H9 (cell line): ENCODE results near the gene NDUFS6. TPM values are rescaled to one million over a fixed set of nuclear protein-coding genes. Genes with fewer than 3 reads are reported as not detected.

Experiments used
- DNase-seq: peaks from one replicate; pipeline ENCODE4 v3.0.0-alpha.2; 2017
- H2AFZ ChIP-seq: one replicate; pipeline ENCODE4 v1.6.1; 2013; ENCODE audit warnings: mild to moderate bottlenecking, low read length, control low read depth, moderate library complexity
- H2AK5ac ChIP-seq: 2 replicates; pipeline ENCODE4 v1.6.1; 2013; ENCODE audit warnings: low read length, control low read depth, mixed read lengths; ENCODE audit not compliant: insufficient read length
- H2BK120ac ChIP-seq: one replicate; pipeline ENCODE4 v1.6.1; 2013; ENCODE audit warnings: low read depth, mild to moderate bottlenecking, low read length, control low read depth, inconsistent platforms; ENCODE audit not compliant: poor library complexity, severe bottlenecking
- H2BK12ac ChIP-seq: 2 replicates; pipeline ENCODE4 v1.6.1; 2013; ENCODE audit warnings: low read length, control low read depth, mixed read lengths, low read depth; ENCODE audit not compliant: insufficient read length
- H2BK15ac ChIP-seq: 2 replicates; pipeline ENCODE4 v1.6.1; 2013; ENCODE audit warnings: low read depth, low read length, control low read depth
- H2BK20ac ChIP-seq: one replicate; pipeline ENCODE4 v1.6.1; 2013; ENCODE audit warnings: low read depth, mild to moderate bottlenecking, low read length, control low read depth, inconsistent platforms; ENCODE audit not compliant: poor library complexity, severe bottlenecking
- H2BK5ac ChIP-seq: 2 replicates; pipeline ENCODE4 v1.6.1; 2013; ENCODE audit warnings: low read length, control low read depth, mixed read lengths; ENCODE audit not compliant: insufficient read length
- H3K14ac ChIP-seq: 2 replicates; pipeline ENCODE4 v1.6.1; 2013; ENCODE audit warnings: low read length, control low read depth; ENCODE audit not compliant: insufficient read depth
- H3K18ac ChIP-seq: 2 replicates; pipeline ENCODE4 v1.6.1; 2013; ENCODE audit warnings: low read depth, mild to moderate bottlenecking, mixed read lengths, low read length, control low read depth; ENCODE audit not compliant: insufficient read length
- H3K23ac ChIP-seq: 2 replicates; pipeline ENCODE4 v1.6.1; 2013; ENCODE audit warnings: low read length, control low read depth, mixed read lengths, low read depth; ENCODE audit not compliant: insufficient read length
- H3K23me2 ChIP-seq: 2 replicates; pipeline ENCODE4 v1.6.1; 2013; ENCODE audit warnings: low read depth, mild to moderate bottlenecking, mixed read lengths, low read length, control low read depth; ENCODE audit not compliant: insufficient read length, poor library complexity, severe bottlenecking
- H3K27ac ChIP-seq: 2 replicates; pipeline ENCODE4 v1.5.1; 2013; ENCODE audit warnings: low read length, control low read depth, mixed read lengths, low read depth; ENCODE audit not compliant: insufficient read length
- H3K27me3 ChIP-seq: 2 replicates; pipeline ENCODE4 v1.6.1; 2013; ENCODE audit warnings: low read length, control low read depth, inconsistent platforms; ENCODE audit not compliant: insufficient read depth
- H3K4ac ChIP-seq: 2 replicates; pipeline ENCODE4 v1.6.1; 2013; ENCODE audit warnings: low read depth, mild to moderate bottlenecking, control low read depth, inconsistent platforms, low read length, moderate library complexity
- H3K4me1 ChIP-seq: 2 replicates; pipeline ENCODE4 v1.6.1; 2013; ENCODE audit warnings: low read length, control low read depth, inconsistent platforms; ENCODE audit not compliant: insufficient read depth
- H3K4me2 ChIP-seq: 2 replicates; pipeline ENCODE4 v1.6.1; 2013; ENCODE audit warnings: low read length, control low read depth, mixed read lengths; ENCODE audit not compliant: insufficient read length, insufficient read depth
- H3K56ac ChIP-seq: 2 replicates; pipeline ENCODE4 v1.6.1; 2013; ENCODE audit warnings: low read depth, mild to moderate bottlenecking, mixed read lengths, low read length, control low read depth; ENCODE audit not compliant: insufficient read length
- H3K79me1 ChIP-seq: 2 replicates; pipeline ENCODE4 v1.6.1; 2013; ENCODE audit warnings: low read depth, mild to moderate bottlenecking, moderate library complexity, low read length, control low read depth, inconsistent platforms; ENCODE audit not compliant: insufficient read depth, poor library complexity, severe bottlenecking
- H3K79me2 ChIP-seq: 2 replicates; pipeline ENCODE4 v1.6.1; 2013; ENCODE audit warnings: low read length, control low read depth, inconsistent platforms; ENCODE audit not compliant: insufficient read depth
- H3K9ac ChIP-seq: 2 replicates; pipeline ENCODE4 v1.6.1; 2013; ENCODE audit warnings: low read length, control low read depth, mixed read lengths; ENCODE audit not compliant: insufficient read length; ENCODE audit errors: extremely low read depth
- H3K9me3 ChIP-seq: one replicate; pipeline ENCODE4 v1.6.1; 2013; ENCODE audit warnings: low read depth, low read length, inconsistent platforms; ENCODE audit not compliant: control insufficient read depth
- H3T11ph ChIP-seq: one replicate; pipeline ENCODE4 v1.6.1; 2013; ENCODE audit warnings: mild to moderate bottlenecking, low read length, control low read depth, inconsistent platforms
- H4K20me1 ChIP-seq: one replicate; pipeline ENCODE4 v1.6.1; 2013; ENCODE audit not compliant: control insufficient read depth, insufficient read length, insufficient read depth
- H4K5ac ChIP-seq: 2 replicates; pipeline ENCODE4 v1.6.1; 2013; ENCODE audit warnings: low read depth, mild to moderate bottlenecking, mixed read lengths, low read length, control low read depth; ENCODE audit not compliant: insufficient read length
- H4K8ac ChIP-seq: replicated peaks from 2 replicates; pipeline ENCODE4 v1.6.1; 2013; ENCODE audit warnings: low read length, control low read depth, mixed read lengths, low read depth; ENCODE audit not compliant: insufficient read length
- H4K91ac ChIP-seq: 2 replicates; pipeline ENCODE4 v1.6.1; 2013; ENCODE audit warnings: low read depth, mild to moderate bottlenecking, moderate library complexity, mixed read lengths, low read length, control low read depth; ENCODE audit not compliant: insufficient read length
- H3K27ac Mint-ChIP-seq, 3 experiments: 2 replicates in 2 of 3; 3 replicates in 1 of 3; pipeline ENCODE4 v1.8.0; 2020 to 2021; ENCODE audit warnings: mixed read lengths in 3 of 3, mild to moderate bottlenecking in 1 of 3, moderate library complexity in 1 of 3
- H3K27me3 Mint-ChIP-seq: 2 replicates; pipeline ENCODE4 v1.8.0; 2021; ENCODE audit warnings: low read depth, mild to moderate bottlenecking, moderate library complexity, mixed read lengths
- H3K36me3 Mint-ChIP-seq, 3 experiments: 2 replicates in 2 of 3; 3 replicates in 1 of 3; pipeline ENCODE4 v1.8.0; 2020 to 2021; ENCODE audit warnings: low read depth in 3 of 3, mixed read lengths in 3 of 3; ENCODE audit not compliant: insufficient read depth in 1 of 3
- H3K4me1 Mint-ChIP-seq, 2 experiments: 2 replicates each; pipeline ENCODE4 v1.8.0; 2020; ENCODE audit warnings: mixed read lengths in 2 of 2
- H3K4me3 Mint-ChIP-seq, 2 experiments: 2 replicates in 1 of 2; 3 replicates in 1 of 2; pipeline ENCODE4 v1.8.0; 2020 to 2021; ENCODE audit warnings: mild to moderate bottlenecking in 2 of 2, mixed read lengths in 2 of 2, moderate library complexity in 1 of 2
- H3K9me3 Mint-ChIP-seq, 2 experiments: 2 replicates in 1 of 2; 3 replicates in 1 of 2; pipeline ENCODE4 v1.8.0; 2020; ENCODE audit warnings: mild to moderate bottlenecking in 2 of 2, mixed read lengths in 2 of 2, moderate library complexity in 1 of 2
- WGBS: extraction: QIAGEN DNeasy Blood & Tissue Kit; methylation state at CpG from one replicate; pipeline ENCODE4 v1.1.7; 2013; ENCODE audit warnings: missing lambda C conversion rate, low lambda C conversion rate, mixed read lengths; ENCODE audit not compliant: insufficient read length; ENCODE audit errors: extremely low coverage; 5-methylcytosine and 5-hydroxymethylcytosine counted together
- total RNA-seq: library from RNA; stranded (reverse); gene quantifications from 2 replicates; pipeline ENCODE4 v1.2.1, GENCODE V29; 2021
- TF ChIP-seq, protein P1 (sequence below): fragments of 200-600 bp; sonication (generic); conservative IDR thresholded peaks from 3 replicates; pipeline ENCODE4 v1.8.0; 2021; ENCODE audit warnings: antibody characterized with exemption, mild to moderate bottlenecking

NDUFS6 gene
- total RNA-seq, 1 experiment from 2014 or later, result 62.5 TPM

- Mint-ChIP-seq H3K4me1 (peaks cover 10 to 14% of the 10 kb centered on the region in 2 experiments), H3K36me3 (peaks cover 55 to 78% (median 75%) of the 10 kb centered on the region in 3 experiments), H3K9me3 (no peaks in the 10 kb centered on the region), H3K27ac (no peak overlapping the region), H3K27me3 (no peaks in the 10 kb centered on the region), H3K4me3 (no peak overlapping the region)
- Histone ChIP-seq H3K18ac (no peak overlapping the region), H2AFZ (no peak overlapping the region), H4K8ac (no peak overlapping the region), H4K20me1 (no peaks in the 10 kb centered on the region), H3T11ph (no peak overlapping the region), H2BK120ac (no peak overlapping the region), H3K27ac (no peak overlapping the region), H2BK5ac (no peak overlapping the region), H3K4me2 (no peak overlapping the region), H3K79me1 (peaks cover 6% of the 10 kb centered on the region), H3K14ac (no peak overlapping the region), H3K23ac (no peak overlapping the region), H3K4ac (no peak overlapping the region), H3K23me2 (peaks cover 3% of the 10 kb centered on the region), H3K9ac (no peak overlapping the region), H3K27me3 (no peaks in the 10 kb centered on the region), H3K79me2 (peaks cover 13% of the 10 kb centered on the region; the same call in 1 of the 2 replicates), H4K91ac (no peak overlapping the region), H2BK20ac (no peak overlapping the region), H3K56ac (no peak overlapping the region), H4K5ac (no peak overlapping the region), H3K4me1 (no peaks in the 10 kb centered on the region), H2AK5ac (no peak overlapping the region), H3K9me3 (no peaks in the 10 kb centered on the region), H2BK15ac (no peak overlapping the region), H2BK12ac (no peak overlapping the region)
- TF ChIP-seq, protein P1, sequence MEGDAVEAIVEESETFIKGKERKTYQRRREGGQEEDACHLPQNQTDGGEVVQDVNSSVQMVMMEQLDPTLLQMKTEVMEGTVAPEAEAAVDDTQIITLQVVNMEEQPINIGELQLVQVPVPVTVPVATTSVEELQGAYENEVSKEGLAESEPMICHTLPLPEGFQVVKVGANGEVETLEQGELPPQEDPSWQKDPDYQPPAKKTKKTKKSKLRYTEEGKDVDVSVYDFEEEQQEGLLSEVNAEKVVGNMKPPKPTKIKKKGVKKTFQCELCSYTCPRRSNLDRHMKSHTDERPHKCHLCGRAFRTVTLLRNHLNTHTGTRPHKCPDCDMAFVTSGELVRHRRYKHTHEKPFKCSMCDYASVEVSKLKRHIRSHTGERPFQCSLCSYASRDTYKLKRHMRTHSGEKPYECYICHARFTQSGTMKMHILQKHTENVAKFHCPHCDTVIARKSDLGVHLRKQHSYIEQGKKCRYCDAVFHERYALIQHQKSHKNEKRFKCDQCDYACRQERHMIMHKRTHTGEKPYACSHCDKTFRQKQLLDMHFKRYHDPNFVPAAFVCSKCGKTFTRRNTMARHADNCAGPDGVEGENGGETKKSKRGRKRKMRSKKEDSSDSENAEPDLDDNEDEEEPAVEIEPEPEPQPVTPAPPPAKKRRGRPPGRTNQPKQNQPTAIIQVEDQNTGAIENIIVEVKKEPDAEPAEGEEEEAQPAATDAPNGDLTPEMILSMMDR, result no peak
- WGBS, result no CpG with 5 or more reads among the region's 10 CpGs
- DNase-seq, result no peak
Observed at GRCh38 chr5:1805736-1806135, 4.5 kb downstream of the NDUFS6 start.
